SK-N-SH treated with all-trans-retinoic acid at 6 μM for 48 hours (cell line): ENCODE measurements around the gene KDM4B.

Experiments used
- ATAC-seq: fragments of 200-7000 bp; cut with Tn5 transposase; 3 replicates; pipeline ENCODE4 v1.9.1; 2020; ENCODE audit warnings: mild to moderate bottlenecking, moderate library complexity
- ARNTL ChIP-seq: fragments of 450-650 bp; formaldehyde crosslinking; IDR thresholded peaks from 2 replicates; pipeline ENCODE4 v1.5.0; 2020; ENCODE audit warnings: low read depth, mild to moderate bottlenecking, moderate library complexity, borderline replicate concordance
- BACH2 ChIP-seq: fragments of 250-450 bp; sonication (Bioruptor Pico); IDR thresholded peaks from 2 replicates; pipeline ENCODE4 v1.9.0; 2021; ENCODE audit warnings: mild to moderate bottlenecking, borderline replicate concordance
- CREB5 ChIP-seq: fragments of 250-450 bp; sonication (Bioruptor Pico); IDR thresholded peaks from 2 replicates; pipeline ENCODE4 v1.5.1; 2020; ENCODE audit warnings: low read depth, mild to moderate bottlenecking, moderate library complexity
- CSDC2 ChIP-seq: fragments of 250-450 bp; sonication (Bioruptor Pico); IDR thresholded peaks from 2 replicates; pipeline ENCODE4 v1.5.0; 2020; ENCODE audit warnings: mild to moderate bottlenecking, moderate library complexity
- CSRNP3 ChIP-seq: fragments of 250-450 bp; sonication (Bioruptor Pico); IDR thresholded peaks from 2 replicates; pipeline ENCODE4 v1.5.1; 2021; ENCODE audit warnings: mild to moderate bottlenecking, moderate library complexity
- ESRRG ChIP-seq: fragments of 250-450 bp; sonication (Bioruptor Pico); IDR thresholded peaks from 2 replicates; pipeline ENCODE4 v1.6.1; 2021; ENCODE audit warnings: mild to moderate bottlenecking
- GLIS3 ChIP-seq: fragments of 250-450 bp; sonication (Bioruptor Pico); IDR thresholded peaks from 2 replicates; pipeline ENCODE4 v1.5.0; 2020; ENCODE audit warnings: mild to moderate bottlenecking, moderate library complexity
- ISL1 ChIP-seq: fragments of 250-450 bp; sonication (Bioruptor Pico); IDR thresholded peaks from 2 replicates; pipeline ENCODE4 v2.1.2; 2022; ENCODE audit warnings: mild to moderate bottlenecking, moderate library complexity
- OSR1 ChIP-seq: fragments of 250-450 bp; sonication (Bioruptor Pico); IDR thresholded peaks from 2 replicates; pipeline ENCODE4 v1.8.0; 2022; ENCODE audit warnings: moderate library complexity, mild to moderate bottlenecking, inconsistent platforms
- PPARA ChIP-seq: fragments of 250-450 bp; sonication (Bioruptor Pico); IDR thresholded peaks from 2 replicates; pipeline ENCODE4 v1.5.0; 2020; ENCODE audit warnings: mild to moderate bottlenecking, borderline replicate concordance
- RARB ChIP-seq: fragments of 250-450 bp; sonication (Bioruptor Pico); IDR thresholded peaks from 2 replicates; pipeline ENCODE4 v1.8.0; 2021; ENCODE audit warnings: mild to moderate bottlenecking, moderate library complexity
- SNAI2 ChIP-seq: fragments of 250-450 bp; sonication (Bioruptor Pico); IDR thresholded peaks from 2 replicates; pipeline ENCODE4 v1.5.0; 2020; ENCODE audit warnings: mild to moderate bottlenecking, moderate library complexity
- TCF4 ChIP-seq: fragments of 250-450 bp; sonication (Bioruptor Pico); IDR thresholded peaks from 2 replicates; pipeline ENCODE4 v1.8.0; 2021; ENCODE audit warnings: mild to moderate bottlenecking, moderate library complexity, borderline replicate concordance
- TOX ChIP-seq: fragments of 250-450 bp; sonication (Bioruptor Pico); IDR thresholded peaks from 2 replicates; pipeline ENCODE4 v1.8.0; 2021; ENCODE audit warnings: mild to moderate bottlenecking, moderate library complexity, borderline replicate concordance
- ZC3H10 ChIP-seq: fragments of 250-450 bp; sonication (Bioruptor Pico); IDR thresholded peaks from 2 replicates; pipeline ENCODE4 v1.5.1; 2021; ENCODE audit warnings: mild to moderate bottlenecking, moderate library complexity
- ZFP3 ChIP-seq: fragments of 250-450 bp; sonication (Bioruptor Pico); IDR thresholded peaks from 2 replicates; pipeline ENCODE4 v1.5.0; 2020; ENCODE audit warnings: mild to moderate bottlenecking, moderate library complexity
- ZFP30 ChIP-seq: fragments of 450-650 bp; formaldehyde crosslinking; IDR thresholded peaks from 2 replicates; pipeline ENCODE4 v1.5.0; 2022; ENCODE audit warnings: mild to moderate bottlenecking, moderate library complexity
- ZNF565 ChIP-seq: fragments of 450-650 bp; formaldehyde crosslinking; conservative IDR thresholded peaks from 2 replicates; pipeline ENCODE4 v1.5.0; 2020; ENCODE audit warnings: low read depth, mild to moderate bottlenecking, moderate library complexity
- ZNF70 ChIP-seq: fragments of 450-650 bp; formaldehyde crosslinking; IDR thresholded peaks from 2 replicates; pipeline ENCODE4 v1.5.0; 2020; ENCODE audit warnings: mild to moderate bottlenecking, moderate library complexity
- ZNF8 ChIP-seq: fragments of 450-650 bp; formaldehyde crosslinking; IDR thresholded peaks from 2 replicates; pipeline ENCODE4 v1.5.0; 2020; ENCODE audit warnings: mild to moderate bottlenecking, moderate library complexity
- TF ChIP-seq, protein P1 (sequence below): fragments of 250-450 bp; sonication (Bioruptor Pico); IDR thresholded peaks from 2 replicates; pipeline ENCODE4 v1.5.0; 2020; ENCODE audit warnings: mild to moderate bottlenecking, moderate library complexity
- TF ChIP-seq, protein P2 (sequence below): fragments of 250-450 bp; sonication (Bioruptor Pico); IDR thresholded peaks from 2 replicates; pipeline ENCODE4 v1.8.0; 2021; ENCODE audit warnings: low read depth, mild to moderate bottlenecking, moderate library complexity, borderline replicate concordance

The KDM4B gene

DNA sequence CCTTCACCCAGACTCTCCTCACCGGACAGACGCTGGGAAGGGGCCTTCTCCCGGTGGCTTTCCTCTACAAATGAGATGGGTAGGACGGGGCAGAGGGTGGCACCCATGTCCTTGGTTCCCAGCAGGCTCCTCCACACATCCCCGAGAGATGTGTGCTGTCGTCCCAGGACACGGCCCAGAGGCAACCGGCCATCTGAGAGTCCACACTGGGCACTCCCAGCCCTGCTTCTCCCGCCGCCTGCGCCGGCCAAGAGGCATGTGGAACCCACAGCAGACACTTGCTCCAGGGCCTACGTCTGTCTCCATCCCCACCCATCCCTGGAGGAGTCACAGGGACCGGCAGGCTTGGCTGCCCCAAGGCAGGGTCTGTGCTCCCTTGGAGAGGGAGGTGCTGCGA, 179.9 kb downstream of the KDM4B start:
- no peak for ATAC-seq

DNA sequence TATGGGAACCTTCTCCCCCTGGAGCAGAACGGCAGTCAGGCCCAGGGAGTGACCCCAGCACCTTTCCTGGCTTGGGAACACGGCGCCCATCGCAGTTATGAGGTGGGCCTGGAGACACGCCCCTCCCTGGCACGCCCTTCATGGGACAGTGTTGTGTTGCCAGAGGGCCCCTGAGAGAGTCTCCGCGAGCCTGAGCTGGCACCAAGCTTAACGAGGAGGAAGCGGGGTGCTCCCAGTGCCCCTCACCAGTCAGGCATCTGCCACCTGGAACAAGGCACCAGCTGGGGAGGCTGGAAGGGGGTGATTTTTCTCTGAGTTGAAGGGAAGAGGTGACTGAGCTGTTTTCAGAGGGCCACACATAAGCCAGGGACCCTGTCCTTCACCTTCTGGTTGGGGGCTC, 180.6 kb downstream of the KDM4B start:
- TF ChIP-seq ARNTL (CRISPR knock-in tag), result no peak
- no peak for TF ChIP-seq PPARA (CRISPR knock-in tag)
- no peak for TF ChIP-seq BACH2 (CRISPR knock-in tag)
- no peak for TF ChIP-seq CREB5 (CRISPR knock-in tag)
- TF ChIP-seq ZNF70 (CRISPR knock-in tag), result no peak
- no peak for TF ChIP-seq ZNF565 (CRISPR knock-in tag)
- TF ChIP-seq GLIS3 (CRISPR knock-in tag), result no peak
- TF ChIP-seq, protein P1, sequence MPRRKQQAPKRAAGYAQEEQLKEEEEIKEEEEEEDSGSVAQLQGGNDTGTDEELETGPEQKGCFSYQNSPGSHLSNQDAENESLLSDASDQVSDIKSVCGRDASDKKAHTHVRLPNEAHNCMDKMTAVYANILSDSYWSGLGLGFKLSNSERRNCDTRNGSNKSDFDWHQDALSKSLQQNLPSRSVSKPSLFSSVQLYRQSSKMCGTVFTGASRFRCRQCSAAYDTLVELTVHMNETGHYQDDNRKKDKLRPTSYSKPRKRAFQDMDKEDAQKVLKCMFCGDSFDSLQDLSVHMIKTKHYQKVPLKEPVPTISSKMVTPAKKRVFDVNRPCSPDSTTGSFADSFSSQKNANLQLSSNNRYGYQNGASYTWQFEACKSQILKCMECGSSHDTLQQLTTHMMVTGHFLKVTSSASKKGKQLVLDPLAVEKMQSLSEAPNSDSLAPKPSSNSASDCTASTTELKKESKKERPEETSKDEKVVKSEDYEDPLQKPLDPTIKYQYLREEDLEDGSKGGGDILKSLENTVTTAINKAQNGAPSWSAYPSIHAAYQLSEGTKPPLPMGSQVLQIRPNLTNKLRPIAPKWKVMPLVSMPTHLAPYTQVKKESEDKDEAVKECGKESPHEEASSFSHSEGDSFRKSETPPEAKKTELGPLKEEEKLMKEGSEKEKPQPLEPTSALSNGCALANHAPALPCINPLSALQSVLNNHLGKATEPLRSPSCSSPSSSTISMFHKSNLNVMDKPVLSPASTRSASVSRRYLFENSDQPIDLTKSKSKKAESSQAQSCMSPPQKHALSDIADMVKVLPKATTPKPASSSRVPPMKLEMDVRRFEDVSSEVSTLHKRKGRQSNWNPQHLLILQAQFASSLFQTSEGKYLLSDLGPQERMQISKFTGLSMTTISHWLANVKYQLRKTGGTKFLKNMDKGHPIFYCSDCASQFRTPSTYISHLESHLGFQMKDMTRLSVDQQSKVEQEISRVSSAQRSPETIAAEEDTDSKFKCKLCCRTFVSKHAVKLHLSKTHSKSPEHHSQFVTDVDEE, result no peak
- no peak for TF ChIP-seq TOX (CRISPR knock-in tag)
- TF ChIP-seq ZFP3 (CRISPR knock-in tag), result no peak
- no peak for TF ChIP-seq ZC3H10 (CRISPR knock-in tag)
- no peak for TF ChIP-seq ISL1 (CRISPR knock-in tag)
- no peak for TF ChIP-seq SNAI2 (CRISPR knock-in tag)
- TF ChIP-seq RARB, result no peak
- TF ChIP-seq OSR1, result no peak
- TF ChIP-seq, protein P2, sequence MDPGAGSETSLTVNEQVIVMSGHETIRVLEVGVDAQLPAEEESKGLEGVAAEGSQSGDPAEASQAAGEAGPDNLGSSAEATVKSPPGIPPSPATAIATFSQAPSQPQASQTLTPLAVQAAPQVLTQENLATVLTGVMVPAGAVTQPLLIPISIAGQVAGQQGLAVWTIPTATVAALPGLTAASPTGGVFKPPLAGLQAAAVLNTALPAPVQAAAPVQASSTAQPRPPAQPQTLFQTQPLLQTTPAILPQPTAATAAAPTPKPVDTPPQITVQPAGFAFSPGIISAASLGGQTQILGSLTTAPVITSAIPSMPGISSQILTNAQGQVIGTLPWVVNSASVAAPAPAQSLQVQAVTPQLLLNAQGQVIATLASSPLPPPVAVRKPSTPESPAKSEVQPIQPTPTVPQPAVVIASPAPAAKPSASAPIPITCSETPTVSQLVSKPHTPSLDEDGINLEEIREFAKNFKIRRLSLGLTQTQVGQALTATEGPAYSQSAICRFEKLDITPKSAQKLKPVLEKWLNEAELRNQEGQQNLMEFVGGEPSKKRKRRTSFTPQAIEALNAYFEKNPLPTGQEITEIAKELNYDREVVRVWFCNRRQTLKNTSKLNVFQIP, result no peak
- TF ChIP-seq TCF4, result no peak
- no peak for ATAC-seq

More for the DNA sequence above, 179.9 kb downstream of the KDM4B start:
- TF ChIP-seq ZFP30 (CRISPR knock-in tag) (no peak), ZFP3 (CRISPR knock-in tag) (no peak), ZNF8 (no peak), OSR1 (no peak), CSRNP3 (no peak), ISL1 (CRISPR knock-in tag) (no peak), ESRRG (no peak), CREB5 (CRISPR knock-in tag) (no peak), ZC3H10 (CRISPR knock-in tag) (no peak), ZNF70 (CRISPR knock-in tag) (no peak)
- TF ChIP-seq, all 23 proteins: peak for 0

GRCh38 chr19:5149932-5150901, 181.3 kb downstream of the KDM4B start:
- no peak for ATAC-seq
- TF ChIP-seq ISL1 (CRISPR knock-in tag) (no peak), ZFP3 (CRISPR knock-in tag) (no peak), CSDC2 (CRISPR knock-in tag) (no peak), ZNF565 (CRISPR knock-in tag) (no peak), ZNF70 (CRISPR knock-in tag) (no peak), TCF4 (no peak), ESRRG (no peak), CREB5 (CRISPR knock-in tag) (no peak), ARNTL (CRISPR knock-in tag) (no peak), ZFP30 (CRISPR knock-in tag) (no peak)
- TF ChIP-seq, protein P1, result no peak
